Chondrocyte (in vitro differentiated cells): ENCODE measurements around the gene AKAP12. TPM values are rescaled to one million over a fixed set of nuclear protein-coding genes. Genes with fewer than 3 reads are reported as not detected.
"Not testable (repeated sequence)": the region's sequence is repeated elsewhere in the genome, so short reads cannot be mapped to it uniquely, and the experiment has no call there.

ENCODE experiments used
- DNase-seq: peaks from one replicate; pipeline ENCODE4 v3.0.0; 2021; ENCODE audit warnings: mixed read lengths, low spot score
- H3K27ac Mint-ChIP-seq: one replicate; pipeline ENCODE4 v1.8.0; 2021; ENCODE audit warnings: mild to moderate bottlenecking, moderate library complexity, mixed read lengths; ENCODE audit not compliant: unreplicated experiment
- H3K27me3 Mint-ChIP-seq: 2 replicates; pipeline ENCODE4 v1.8.0; 2021; ENCODE audit warnings: low read depth, mixed read lengths
- H3K36me3 Mint-ChIP-seq: 2 replicates; pipeline ENCODE4 v1.8.0; 2021; ENCODE audit warnings: low read depth, mixed read lengths
- H3K4me1 Mint-ChIP-seq: 2 replicates; pipeline ENCODE4 v1.8.0; 2021; ENCODE audit warnings: low read depth, mild to moderate bottlenecking, mixed read lengths
- H3K4me3 Mint-ChIP-seq: one replicate; pipeline ENCODE4 v1.8.0; 2021; ENCODE audit warnings: mild to moderate bottlenecking, moderate library complexity, mixed read lengths; ENCODE audit not compliant: unreplicated experiment
- H3K9me3 Mint-ChIP-seq: 2 replicates; pipeline ENCODE4 v1.8.0; 2021; ENCODE audit warnings: low read depth, mixed read lengths
- total RNA-seq: library from RNA; stranded (reverse); gene quantifications from 3 replicates; pipeline ENCODE4 v1.2.1, GENCODE V29; 2021
- TF ChIP-seq, protein P1 (sequence below): fragments of 200-600 bp; sonication (generic); IDR thresholded peaks from 2 replicates; pipeline ENCODE4 v1.5.0; 2021; ENCODE audit warnings: antibody characterized with exemption, mild to moderate bottlenecking, moderate library complexity

AKAP12 gene
- total RNA-seq, 1 donor from 2014 or later = 176 TPM

DNA sequence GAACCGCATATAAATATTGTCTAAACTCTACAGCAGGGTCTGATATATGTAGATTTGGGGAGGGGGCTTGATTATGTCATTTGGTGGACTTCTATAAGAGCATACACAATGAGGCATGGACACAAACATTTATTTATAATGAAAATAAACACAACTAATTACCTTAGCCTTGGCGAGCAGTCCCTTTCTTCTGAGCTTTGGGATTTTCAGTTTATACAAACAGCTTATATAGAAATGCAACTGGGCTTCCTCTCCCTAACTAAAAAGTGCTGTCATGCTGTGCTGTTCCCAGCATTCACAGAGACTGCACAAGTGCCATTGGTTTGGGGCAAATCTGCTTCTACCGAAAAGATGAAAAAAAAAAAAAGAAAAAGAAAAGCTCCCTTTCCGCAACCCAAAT lies 69.9 kb downstream of the AKAP12 start:
- TF ChIP-seq, protein P1, sequence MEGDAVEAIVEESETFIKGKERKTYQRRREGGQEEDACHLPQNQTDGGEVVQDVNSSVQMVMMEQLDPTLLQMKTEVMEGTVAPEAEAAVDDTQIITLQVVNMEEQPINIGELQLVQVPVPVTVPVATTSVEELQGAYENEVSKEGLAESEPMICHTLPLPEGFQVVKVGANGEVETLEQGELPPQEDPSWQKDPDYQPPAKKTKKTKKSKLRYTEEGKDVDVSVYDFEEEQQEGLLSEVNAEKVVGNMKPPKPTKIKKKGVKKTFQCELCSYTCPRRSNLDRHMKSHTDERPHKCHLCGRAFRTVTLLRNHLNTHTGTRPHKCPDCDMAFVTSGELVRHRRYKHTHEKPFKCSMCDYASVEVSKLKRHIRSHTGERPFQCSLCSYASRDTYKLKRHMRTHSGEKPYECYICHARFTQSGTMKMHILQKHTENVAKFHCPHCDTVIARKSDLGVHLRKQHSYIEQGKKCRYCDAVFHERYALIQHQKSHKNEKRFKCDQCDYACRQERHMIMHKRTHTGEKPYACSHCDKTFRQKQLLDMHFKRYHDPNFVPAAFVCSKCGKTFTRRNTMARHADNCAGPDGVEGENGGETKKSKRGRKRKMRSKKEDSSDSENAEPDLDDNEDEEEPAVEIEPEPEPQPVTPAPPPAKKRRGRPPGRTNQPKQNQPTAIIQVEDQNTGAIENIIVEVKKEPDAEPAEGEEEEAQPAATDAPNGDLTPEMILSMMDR = no peak
- no peak overlapping the region for H3K27ac Mint-ChIP-seq
- no peaks in the 10 kb centered on the region for H3K9me3 Mint-ChIP-seq
- DNase-seq = no peak
- no peaks in the 10 kb centered on the region for H3K27me3 Mint-ChIP-seq
- peaks cover 16% of the 10 kb centered on the region for H3K36me3 Mint-ChIP-seq
- H3K4me1 Mint-ChIP-seq = peaks cover 20% of the 10 kb centered on the region
- no peak overlapping the region for H3K4me3 Mint-ChIP-seq

- Mint-ChIP-seq H3K27me3 (no peaks in the 10 kb centered on the region), H3K27ac (no peak overlapping the region), H3K4me1 (peaks cover 19% of the 10 kb centered on the region), H3K36me3 (peaks cover 16% of the 10 kb centered on the region), H3K9me3 (no peaks in the 10 kb centered on the region), H3K4me3 (no peak overlapping the region)
- TF ChIP-seq, protein P1 = no peak
- DNase-seq = no peak
Measured at GRCh38 chr6:151310279-151310678, 70.5 kb downstream of the AKAP12 start.

GRCh38 chr6:151310852-151311767 lies 71.3 kb downstream of the AKAP12 start:
- Mint-ChIP-seq H3K4me1 (peaks cover 20% of the 10 kb centered on the region), H3K9me3 (no peaks in the 10 kb centered on the region), H3K4me3 (no peak overlapping the region), H3K27ac (peak overlapping the region; percentile 9), H3K36me3 (peaks cover 13% of the 10 kb centered on the region), H3K27me3 (no peaks in the 10 kb centered on the region)
- TF ChIP-seq, protein P1 = no peak
- no peak for DNase-seq

- no peaks in the 10 kb centered on the region for H3K27me3 Mint-ChIP-seq
- peaks cover 12% of the 10 kb centered on the region for H3K36me3 Mint-ChIP-seq
- H3K27ac Mint-ChIP-seq = no peak overlapping the region
- no peak overlapping the region for H3K4me3 Mint-ChIP-seq
- peaks cover 34% of the 10 kb centered on the region for H3K4me1 Mint-ChIP-seq
- no peak for DNase-seq
- TF ChIP-seq, protein P1 = no peak
- no peaks in the 10 kb centered on the region for H3K9me3 Mint-ChIP-seq
Measured at GRCh38 chr6:151313066-151313491, 73.3 kb downstream of the AKAP12 start.

DNA sequence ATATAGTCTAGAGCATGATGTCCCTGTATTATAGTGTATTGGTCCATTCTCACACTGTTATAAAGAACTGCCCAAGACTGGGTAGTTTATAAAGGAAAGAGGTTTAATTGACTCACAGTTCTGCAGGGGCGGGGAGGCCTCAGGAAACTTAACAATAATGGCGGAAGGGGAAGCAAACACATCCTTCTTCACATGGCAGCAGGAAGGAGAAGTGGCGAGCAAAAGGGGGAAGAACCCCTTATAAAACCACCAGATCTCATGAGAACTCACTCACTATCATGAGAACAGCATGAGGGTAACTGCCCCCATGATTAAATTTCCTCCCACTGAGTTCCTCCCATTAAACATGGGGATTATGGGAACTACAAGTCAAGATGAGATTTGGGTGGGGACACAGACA lies 75.9 kb downstream of the AKAP12 start:
- not testable (repeated sequence) for H3K27me3 Mint-ChIP-seq, DNase-seq, H3K4me3 Mint-ChIP-seq, H3K27ac Mint-ChIP-seq, H3K9me3 Mint-ChIP-seq
- Mint-ChIP-seq H3K36me3 (peaks cover 14% of the 10 kb centered on the region), H3K4me1 (peaks cover 55% of the 10 kb centered on the region)
